Vagina (tissue), 2 donors: Measurements from ENCODE around the gene SLC25A40. TPM values are rescaled to one million over a fixed set of nuclear protein-coding genes. Genes with fewer than 3 reads are reported as not detected.
"Not testable (repeated sequence)": the region's sequence is repeated elsewhere in the genome, so short reads cannot be mapped to it uniquely, and the experiment has no call there.

Experiments
- DNase-seq, 2 donors: peaks; one replicate each; pipeline ENCODE4 v3.0.0-alpha.2; 2017; ENCODE audit errors: extremely low spot score in 2 of 2
- H3K27ac ChIP-seq: fragments of 200-600 bp; sonication (generic); one replicate; pipeline ENCODE4 v1.5.1; 2019
- H3K27me3 ChIP-seq: fragments of 200-600 bp; sonication (generic); one replicate; pipeline ENCODE4 v1.5.1; 2019
- H3K36me3 ChIP-seq, 2 donors: fragments of 200-600 bp; sonication (generic); one replicate each; pipeline ENCODE4 v1.5.1; 2017 to 2019
- H3K4me1 ChIP-seq: fragments of 200-600 bp; sonication (generic); one replicate; pipeline ENCODE4 v1.5.1; 2019
- H3K4me3 ChIP-seq, 2 donors: fragments of 200-600 bp; sonication (generic); 1 replicate in 1 of 2; 2 replicates in 1 of 2; pipeline ENCODE4 v1.5.1; 2016 to 2019
- H3K9me3 ChIP-seq: fragments of 200-600 bp; sonication (generic); one replicate; pipeline ENCODE4 v1.5.1; 2019
- CTCF ChIP-seq, 3 experiments: fragments of 450-650 bp in 2 of 3; fragments of 200-600 bp in 1 of 3; sonication (generic) in 1 of 3; IDR thresholded peaks; one replicate each; pipeline ENCODE4 v1.5.1; 2017 to 2019; ENCODE audit warnings: antibody characterized with exemption in 3 of 3, mild to moderate bottlenecking in 2 of 3, moderate library complexity in 2 of 3
- POLR2A ChIP-seq, 2 donors: fragments of 450-650 bp; IDR thresholded peaks; one replicate each; pipeline ENCODE4 v1.6.1; 2017; ENCODE audit warnings: antibody characterized with exemption in 2 of 2, mild to moderate bottlenecking in 2 of 2, moderate library complexity in 2 of 2
- POLR2AphosphoS5 ChIP-seq, 2 donors: sonication (generic); formaldehyde crosslinking; IDR thresholded peaks; one replicate each; pipeline ENCODE4 v1.9.0; 2017; ENCODE audit warnings: antibody characterized with exemption in 2 of 2, mild to moderate bottlenecking in 2 of 2, low read depth in 1 of 2; ENCODE audit not compliant: insufficient read depth in 1 of 2
- intact Hi-C: fragments of 100-400 bp; cut with DNase I; formaldehyde crosslinking; loops from one replicate; pipeline ENCODE4 v1.15.1; 2023
- total RNA-seq: library from RNA; depleted of rRNA; stranded (reverse); fragments of >200 nt; gene quantifications from one replicate; pipeline ENCODE4 v1.2.3, GENCODE V29; 2016

The SLC25A40 gene
- total RNA-seq, 1 donor from 2014 or later, result 30.0 TPM

DNA sequence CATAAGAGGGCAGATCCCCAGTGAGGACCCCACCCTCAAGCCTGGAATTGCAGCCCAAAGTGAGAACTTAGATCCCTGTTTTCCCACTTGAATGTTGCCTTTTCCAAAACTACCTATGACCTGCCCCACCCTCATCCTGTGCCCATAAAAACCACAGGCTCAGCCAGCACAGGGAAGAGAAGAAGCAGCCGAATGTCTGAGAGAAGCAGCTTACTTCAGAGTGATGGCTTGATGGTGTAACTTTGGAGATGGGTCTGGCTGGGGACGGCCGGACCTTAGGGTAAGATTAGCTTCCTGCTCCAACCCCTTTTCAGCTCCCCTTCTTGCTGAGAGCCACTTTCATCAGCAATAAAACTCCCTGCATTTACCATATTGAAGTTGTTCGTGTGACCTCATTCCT is 5.7 kb downstream of the SLC25A40 start:
- H3K4me3 ChIP-seq, result no peak overlapping the region
- peaks cover 11% of the 10 kb centered on the region for H3K4me1 ChIP-seq
- peaks cover 0 to 8% of the 10 kb centered on the region in 2 donors for H3K36me3 ChIP-seq
- no peak overlapping the region for H3K27ac ChIP-seq
- H3K27me3 ChIP-seq, result no peaks in the 10 kb centered on the region
- intact Hi-C loops, result loop anchor here (10.0 kb wide), 1 partner anchor 244 kb away; no protein-coding TSS in a partner anchor
- no peak for DNase-seq
- H3K9me3 ChIP-seq, result peaks cover 10% of the 10 kb centered on the region
- TF ChIP-seq POLR2AphosphoS5 (IDR thresholded peaks at IDR 0.05; ENCODE audit: insufficient read depth in 1 of 2, low read depth in 1 of 2) (no peak), CTCF (IDR thresholded peaks at IDR 0.05) (no peak), POLR2A (IDR thresholded peaks at IDR 0.05) (no peak)

- DNase-seq, H3K27ac ChIP-seq, intact Hi-C loops: not testable (repeated sequence)
These were observed 9.6 kb downstream of the SLC25A40 start for GRCh38 chr7:87866533-87866932.

DNA sequence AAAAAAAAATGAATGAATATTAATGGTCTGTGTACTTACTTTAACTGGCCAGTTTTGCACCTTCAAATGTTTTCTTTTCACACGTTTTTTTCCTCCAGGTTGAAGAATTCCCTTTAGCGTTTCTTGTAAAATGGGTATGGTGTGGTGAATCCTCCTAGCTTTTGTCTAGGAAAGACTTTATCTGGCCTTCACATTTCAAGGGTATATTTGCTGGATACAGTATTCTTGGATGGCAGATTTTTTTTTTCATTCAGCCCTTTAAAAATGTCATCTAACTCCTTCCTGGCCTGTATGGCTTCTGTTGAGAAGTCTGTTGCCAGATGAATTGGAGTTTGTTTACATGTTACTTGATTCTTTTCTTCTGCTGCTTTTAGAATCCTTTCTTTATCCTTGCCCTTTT is 10.1 kb downstream of the SLC25A40 start:
- no peak overlapping the region for H3K27ac ChIP-seq
- intact Hi-C loops, result no loop called here

More at GRCh38 chr7:87866533-87866932, 9.6 kb downstream of the SLC25A40 start:
- not testable (repeated sequence) for H3K4me1 ChIP-seq, H3K36me3 ChIP-seq, H3K4me3 ChIP-seq, H3K27me3 ChIP-seq
- H3K9me3 ChIP-seq, result peaks cover 10% of the 10 kb centered on the region

DNA sequence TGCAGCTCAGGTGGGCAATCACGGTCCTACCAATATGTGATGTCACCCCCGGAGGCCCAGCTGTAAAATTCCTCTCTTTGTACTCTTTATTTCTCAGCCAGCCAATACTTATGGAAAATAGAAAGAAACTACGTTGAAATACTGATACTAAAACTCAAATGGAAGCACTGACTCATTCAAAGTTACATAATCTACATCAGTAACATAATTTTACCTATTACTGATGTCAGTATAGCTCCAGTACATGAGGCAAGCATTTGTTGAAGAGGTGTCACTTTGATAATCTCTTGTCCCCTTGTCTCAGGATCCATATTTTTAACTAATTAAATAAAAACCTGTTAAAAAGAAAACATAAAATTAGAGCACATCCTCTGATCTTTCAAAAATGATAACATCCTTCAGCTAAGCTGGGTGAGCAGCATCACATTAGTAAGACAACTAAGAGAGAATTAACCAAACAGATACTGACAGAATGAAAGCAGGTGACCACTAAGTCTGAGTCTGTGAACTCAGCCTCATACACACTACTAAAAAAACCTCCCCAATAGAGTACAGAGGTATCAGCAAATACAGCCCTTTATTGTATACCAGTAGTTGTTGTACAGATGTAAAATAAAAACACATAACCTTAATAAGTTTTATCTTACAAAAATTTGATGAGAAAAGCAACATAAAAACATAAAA is 17.6 kb downstream of the SLC25A40 start:
- Histone ChIP-seq H3K27ac (no peak overlapping the region), H3K27me3 (no peaks in the 10 kb centered on the region), H3K4me1 (no peaks in the 10 kb centered on the region), H3K4me3 (no peak overlapping the region), H3K9me3 (no peaks in the 10 kb centered on the region), H3K36me3 (peaks cover 0 to 29% of the 10 kb centered on the region in 2 donors)
- no peak for DNase-seq
- TF ChIP-seq POLR2AphosphoS5 (IDR thresholded peaks at IDR 0.05; ENCODE audit: insufficient read depth in 1 of 2, low read depth in 1 of 2), result no peak
- TF ChIP-seq CTCF (IDR thresholded peaks at IDR 0.05), result no peak
- no peak for TF ChIP-seq POLR2A (IDR thresholded peaks at IDR 0.05)
- intact Hi-C loops, result no loop called here

More for the DNA sequence above, 10.1 kb downstream of the SLC25A40 start:
- H3K36me3 ChIP-seq, result peaks cover 0 to 8% of the 10 kb centered on the region in 2 donors
- no peaks in the 10 kb centered on the region for H3K4me1 ChIP-seq
- DNase-seq, result no peak
- no peaks in the 10 kb centered on the region for H3K27me3 ChIP-seq
- no peak for TF ChIP-seq POLR2AphosphoS5 (IDR thresholded peaks at IDR 0.05; ENCODE audit: insufficient read depth in 1 of 2, low read depth in 1 of 2)
- TF ChIP-seq CTCF (IDR thresholded peaks at IDR 0.05), result no peak
- TF ChIP-seq POLR2A (IDR thresholded peaks at IDR 0.05), result no peak
- H3K9me3 ChIP-seq, result peaks cover 10% of the 10 kb centered on the region
- no peak overlapping the region for H3K4me3 ChIP-seq

DNA sequence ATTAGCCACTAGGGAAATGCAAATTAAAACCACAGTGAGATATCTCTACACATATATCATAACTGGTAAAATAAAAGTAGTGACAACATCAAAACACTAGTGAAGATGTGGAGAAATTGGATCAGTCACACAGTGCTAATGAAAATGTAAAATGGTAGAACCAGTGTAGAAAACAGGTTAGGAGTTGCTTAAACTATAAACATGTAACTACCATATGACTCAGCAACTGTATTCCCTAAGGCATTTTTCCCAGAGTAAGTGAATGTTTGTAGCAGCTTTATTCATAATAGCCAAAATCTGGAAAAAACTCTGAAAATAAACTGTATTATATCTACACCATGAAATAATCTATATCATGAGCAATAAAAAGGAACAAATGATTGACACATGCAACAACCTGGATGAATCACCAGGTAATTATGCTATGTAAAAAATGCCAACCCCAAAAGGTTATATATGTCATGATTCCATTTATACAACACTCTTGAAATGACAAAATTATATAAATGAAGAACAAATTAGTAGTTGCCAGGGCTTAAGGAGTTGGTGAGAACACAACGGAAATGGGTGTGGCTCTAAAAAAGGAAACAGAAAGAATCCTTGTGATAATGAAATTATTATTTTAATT is 22.8 kb downstream of the SLC25A40 start:
- no peaks in the 10 kb centered on the region for H3K9me3 ChIP-seq
- no peak overlapping the region for H3K27ac ChIP-seq
- intact Hi-C loops, result no loop called here
- TF ChIP-seq POLR2AphosphoS5 (IDR thresholded peaks at IDR 0.05; ENCODE audit: insufficient read depth in 1 of 2, low read depth in 1 of 2) (no peak), POLR2A (IDR thresholded peaks at IDR 0.05) (no peak)
- no peaks in the 10 kb centered on the region for H3K4me1 ChIP-seq
- DNase-seq, result no peak
- no peaks in the 10 kb centered on the region for H3K27me3 ChIP-seq
- peaks cover 0 to 18% of the 10 kb centered on the region in 2 donors for H3K36me3 ChIP-seq
- H3K4me3 ChIP-seq, result no peak overlapping the region

DNA sequence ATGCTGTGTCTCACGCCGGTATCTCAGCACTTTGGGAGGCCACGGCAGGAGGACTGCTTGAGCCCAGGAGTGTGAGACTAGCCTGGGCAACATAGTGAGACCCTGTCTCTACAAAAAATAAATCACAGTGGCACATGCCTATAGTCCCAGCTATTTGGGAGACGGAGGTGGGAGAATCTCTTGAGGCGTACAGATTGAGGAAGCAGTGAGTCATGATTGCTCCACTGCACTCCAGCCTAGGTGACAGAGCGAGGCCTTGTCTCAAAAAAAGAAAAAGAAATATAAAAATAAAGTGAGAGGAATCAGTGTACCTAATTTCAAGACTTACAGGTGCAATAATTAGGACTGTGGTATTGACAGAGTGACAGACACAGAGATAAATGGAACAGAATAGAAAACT is 23.9 kb downstream of the SLC25A40 start:
- intact Hi-C loops, result no loop called here
- TF ChIP-seq CTCF (IDR thresholded peaks at IDR 0.05), result no peak
- TF ChIP-seq POLR2AphosphoS5 (IDR thresholded peaks at IDR 0.05; ENCODE audit: insufficient read depth in 1 of 2, low read depth in 1 of 2), result no peak
- no peak for TF ChIP-seq POLR2A (IDR thresholded peaks at IDR 0.05)
- no peak overlapping the region for H3K4me3 ChIP-seq

More for the DNA sequence above, 23.9 kb downstream of the SLC25A40 start:
- H3K36me3 ChIP-seq, result peaks cover 0 to 9% of the 10 kb centered on the region in 2 donors
- H3K27me3 ChIP-seq, result no peaks in the 10 kb centered on the region
- DNase-seq, result no peak
- no peaks in the 10 kb centered on the region for H3K9me3 ChIP-seq
- H3K27ac ChIP-seq, result no peak overlapping the region
- H3K4me1 ChIP-seq, result no peaks in the 10 kb centered on the region
